HG03139 (cell line): ENCODE measurements around the gene OR10Z1.

Source experiments
- ATAC-seq: cut with Tn5 transposase; IDR thresholded peaks from one replicate; pipeline ENCODE4 v1.9.1; 2021; ENCODE audit not compliant: unreplicated experiment

The OR10Z1 gene, protein sequence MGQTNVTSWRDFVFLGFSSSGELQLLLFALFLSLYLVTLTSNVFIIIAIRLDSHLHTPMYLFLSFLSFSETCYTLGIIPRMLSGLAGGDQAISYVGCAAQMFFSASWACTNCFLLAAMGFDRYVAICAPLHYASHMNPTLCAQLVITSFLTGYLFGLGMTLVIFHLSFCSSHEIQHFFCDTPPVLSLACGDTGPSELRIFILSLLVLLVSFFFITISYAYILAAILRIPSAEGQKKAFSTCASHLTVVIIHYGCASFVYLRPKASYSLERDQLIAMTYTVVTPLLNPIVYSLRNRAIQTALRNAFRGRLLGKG

DNA sequence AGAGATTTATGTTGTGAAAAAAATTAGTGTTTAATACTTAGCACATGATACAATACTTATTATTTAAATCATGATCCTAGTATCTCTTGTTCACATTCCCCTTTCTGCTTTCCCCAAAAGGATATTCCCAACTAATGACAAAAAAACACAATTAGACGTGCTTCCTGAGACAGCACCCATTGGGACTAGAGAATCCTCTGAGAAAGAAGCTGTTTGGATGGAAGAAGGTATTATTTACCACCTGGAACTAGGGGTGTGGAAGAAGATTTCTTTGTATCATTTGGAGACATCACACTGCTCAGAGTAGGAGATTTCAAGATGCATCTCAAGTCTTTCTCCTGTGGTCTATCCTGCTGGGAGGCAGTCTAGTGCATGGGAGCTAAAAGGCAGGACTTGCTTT, at the start of gene OR10Z1:
TSS of gene OR10Z1 (plus strand) at position 301 of the 400 bp plus-strand sequence. CDS start 1,171 bp downstream, outside the sequence.
- ATAC-seq, result no peak

DNA sequence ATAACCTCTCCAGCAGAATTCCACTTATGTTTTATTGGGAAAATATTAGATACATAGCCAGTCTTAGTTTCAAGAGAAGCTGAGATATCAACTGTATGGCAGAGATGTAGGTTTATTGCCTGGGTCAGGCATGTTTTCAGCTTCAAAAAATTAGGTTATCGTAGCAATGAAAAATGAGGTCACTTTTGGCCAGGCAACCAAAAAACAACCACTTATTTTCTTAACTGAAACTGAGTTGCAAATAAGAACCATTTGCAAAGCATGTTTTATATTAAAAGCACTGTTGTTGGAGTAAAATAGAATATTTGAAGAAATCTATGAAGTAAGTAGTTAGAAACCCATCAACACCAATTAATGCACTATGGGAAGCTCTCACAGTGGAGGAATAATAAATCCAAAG, 45.4 kb upstream of the OR10Z1 start:
- ATAC-seq, result no peak

DNA sequence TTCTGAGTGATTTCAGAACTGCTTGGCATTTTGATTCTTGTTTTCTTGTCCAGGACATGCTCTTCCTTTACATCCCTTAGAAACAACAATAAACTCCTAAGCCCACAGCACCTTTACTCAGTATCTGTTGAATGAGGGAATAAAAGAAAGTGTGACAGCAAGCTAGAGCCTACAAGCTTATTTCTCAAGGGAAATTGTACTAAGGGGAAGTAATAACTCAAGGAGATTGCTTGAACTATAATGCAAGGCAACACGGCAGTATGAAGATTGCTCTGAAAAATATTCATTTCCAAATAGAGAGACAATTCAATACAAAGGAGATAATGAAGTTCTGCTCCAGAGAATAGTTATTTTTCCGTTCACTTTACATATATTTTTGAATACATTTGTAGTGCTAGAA, 41.2 kb upstream of the OR10Z1 start:
- no peak for ATAC-seq

DNA sequence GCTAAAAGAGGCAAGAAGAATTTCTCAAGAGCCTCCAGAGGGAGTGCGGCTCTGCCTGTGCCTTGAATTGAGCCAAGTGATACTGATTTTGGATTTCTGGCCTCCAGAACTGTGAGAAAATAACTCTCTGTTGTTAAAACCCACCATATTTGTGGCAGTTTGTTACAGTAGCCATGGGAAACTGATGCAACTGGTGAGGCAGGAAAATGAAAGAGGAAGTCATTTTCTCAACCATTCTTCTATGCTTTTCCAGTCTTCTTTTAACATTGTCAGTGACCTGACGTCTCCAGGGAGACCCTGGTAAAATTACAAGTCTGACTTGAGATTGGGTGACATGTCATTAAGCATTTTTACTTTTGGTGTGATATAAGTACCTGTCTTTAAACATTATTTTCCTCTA, 40.5 kb upstream of the OR10Z1 start:
- no peak for ATAC-seq

DNA sequence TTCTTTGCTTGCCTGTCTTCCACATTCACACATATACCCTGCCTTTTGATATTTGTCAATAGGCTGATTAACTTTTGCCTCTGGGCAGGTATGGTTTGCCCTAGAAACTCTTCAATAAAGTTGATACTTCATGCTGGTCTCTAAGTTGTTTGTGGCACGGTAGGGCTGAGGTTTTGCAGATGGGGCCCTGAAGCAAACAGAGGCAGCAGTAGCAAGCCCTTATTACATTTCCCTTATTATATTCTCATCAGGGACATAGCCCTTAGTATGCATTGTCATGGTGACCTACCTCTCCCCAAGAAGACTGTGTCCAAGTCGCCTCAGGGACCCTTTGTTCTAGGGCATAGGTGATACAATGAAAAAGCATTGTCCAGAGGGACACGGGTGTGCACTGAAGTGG, 34.6 kb upstream of the OR10Z1 start, which contains the start of gene OR6P1:
TSS of gene OR6P1 (minus strand) at position 101 of the 400 bp plus-strand sequence. CDS start 6,976 bp downstream, outside the sequence.
- ATAC-seq, result no peak

DNA sequence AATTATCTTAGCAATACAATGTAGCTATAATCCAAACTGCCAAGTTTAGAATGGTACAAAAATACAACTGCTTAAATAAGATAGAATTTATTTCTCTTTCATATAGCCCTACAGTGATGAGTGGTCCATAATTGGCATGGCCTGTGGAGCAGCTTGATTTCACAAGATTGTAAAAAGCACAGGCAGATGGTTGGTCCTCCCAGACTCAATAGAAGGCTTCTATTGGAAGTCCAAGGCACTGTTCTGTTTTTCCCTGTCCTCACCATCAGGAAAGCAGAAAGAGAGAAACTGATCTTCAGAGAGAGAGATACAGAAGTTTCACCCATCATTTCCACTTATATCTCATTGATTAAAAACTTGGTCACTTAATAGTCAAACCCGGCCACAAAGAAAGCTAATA, 32.8 kb upstream of the OR10Z1 start:
- no peak for ATAC-seq

DNA sequence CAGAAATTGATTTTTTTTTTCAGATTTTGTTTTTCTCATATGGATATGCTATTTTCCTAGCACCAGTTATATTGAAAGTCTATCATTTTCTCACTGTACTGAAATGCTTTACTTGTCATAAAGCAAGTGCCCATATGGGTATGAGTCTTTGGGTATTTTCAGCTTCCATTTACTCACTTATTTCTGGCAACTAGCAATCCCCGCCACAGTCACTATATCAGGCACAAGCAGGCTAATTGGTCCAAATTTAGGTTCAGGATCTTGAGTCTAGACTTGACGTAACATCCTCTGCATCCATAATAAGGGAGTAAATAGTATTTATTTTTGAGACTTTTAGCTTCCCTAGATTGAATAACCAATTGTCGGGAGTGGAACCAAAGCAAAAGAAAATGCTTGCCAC, 27.5 kb upstream of the OR10Z1 start:
- ATAC-seq, result no peak

DNA sequence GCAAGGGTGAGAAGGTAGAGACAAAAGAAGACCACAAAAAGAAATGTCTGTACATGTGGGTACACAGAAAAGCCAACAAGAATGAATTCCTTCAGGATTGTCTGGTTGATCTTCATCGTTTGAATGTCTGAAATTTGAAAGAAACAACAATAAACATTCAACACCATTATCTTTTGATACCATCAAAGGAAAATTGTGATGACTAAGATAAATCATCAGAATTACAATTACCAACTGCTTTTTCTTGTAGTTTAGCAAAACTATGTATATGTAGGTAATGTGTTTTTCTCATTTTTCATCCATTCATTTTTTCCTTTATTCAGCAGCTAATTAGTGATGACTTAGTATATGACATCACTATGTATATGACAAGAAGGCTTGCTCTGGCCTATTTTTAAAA, 25.3 kb upstream of the OR10Z1 start, which contains the start of gene OR10X1:
TSS of gene OR10X1 (minus strand) at position 167 of the 400 bp plus-strand sequence. CDS start at position 167, 0 bp downstream.
- ATAC-seq, result no peak

DNA sequence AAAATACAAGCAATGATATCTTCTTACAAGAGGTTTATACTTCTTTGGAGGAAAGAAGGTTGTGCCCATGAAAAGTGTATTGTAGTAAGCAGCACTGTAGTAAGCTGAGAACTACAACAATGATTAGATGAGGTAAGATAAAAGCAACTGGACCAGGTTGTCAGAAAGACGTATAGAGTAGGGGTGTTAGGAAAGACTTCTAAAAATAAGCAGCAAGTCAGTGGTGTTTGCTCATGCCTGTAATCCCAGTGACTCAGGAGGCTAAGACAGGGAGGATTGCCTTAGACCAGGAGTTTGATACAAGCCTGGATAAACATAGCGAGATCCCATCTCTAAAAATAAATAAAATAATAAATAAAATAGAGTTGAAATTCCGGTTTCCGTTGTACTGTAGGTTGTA, 21.1 kb upstream of the OR10Z1 start:
- no peak for ATAC-seq

DNA sequence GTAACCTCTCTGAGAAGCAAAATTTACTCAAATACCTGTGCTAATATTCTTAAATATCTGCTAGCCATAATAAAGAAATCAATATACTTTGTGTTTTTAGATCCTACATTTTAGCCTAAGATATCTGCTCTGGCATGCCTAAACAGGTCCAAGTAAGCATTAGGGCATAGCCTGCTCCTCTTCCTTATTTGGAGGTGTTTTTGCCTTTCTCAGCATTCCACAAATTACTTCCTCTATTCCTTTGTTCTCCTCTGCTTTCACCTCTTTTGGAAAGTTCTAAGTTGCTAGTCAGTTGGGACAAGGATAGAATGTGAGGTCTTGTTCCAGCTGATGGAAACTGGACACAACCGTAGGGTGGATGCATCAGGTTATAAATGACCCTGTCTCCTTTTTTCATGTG, 18.1 kb upstream of the OR10Z1 start:
- ATAC-seq, result no peak

DNA sequence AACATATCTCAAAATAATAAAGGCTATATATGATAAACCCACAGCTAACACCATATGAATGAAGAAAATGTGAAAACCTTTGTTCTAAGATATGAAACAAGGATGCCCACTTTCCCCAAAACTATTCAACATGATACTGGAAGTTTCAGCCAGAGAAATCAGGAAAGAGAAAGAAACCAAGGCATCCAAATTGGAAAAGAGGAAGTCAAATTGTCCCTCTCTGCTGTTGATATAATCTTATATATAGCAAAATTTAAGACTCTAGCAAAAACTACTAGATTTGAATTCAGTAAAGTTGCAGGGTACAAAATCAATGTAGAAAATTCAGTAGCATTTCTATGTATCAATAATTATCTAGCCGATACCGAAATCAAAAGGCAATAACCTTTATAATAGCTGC, 4.3 kb upstream of the OR10Z1 start:
- ATAC-seq, result no peak

DNA sequence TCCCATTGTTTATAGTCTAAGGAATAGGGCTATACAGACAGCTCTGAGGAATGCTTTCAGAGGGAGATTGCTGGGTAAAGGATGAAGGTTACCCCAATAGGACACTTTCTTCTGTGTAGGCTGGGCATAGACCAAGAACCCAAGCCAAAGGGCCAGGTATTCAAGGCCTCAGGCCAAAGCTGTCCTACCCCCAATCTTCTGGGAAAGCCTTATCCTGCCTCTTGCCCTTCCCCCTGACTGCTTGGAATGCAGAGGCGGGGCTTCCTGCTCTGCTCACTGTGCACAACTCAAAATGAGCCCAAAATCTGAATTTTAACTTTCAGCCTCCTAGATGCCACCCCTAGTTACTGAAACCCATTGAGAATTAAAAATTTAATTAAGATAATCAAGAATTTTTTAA, 2.2 kb downstream of the OR10Z1 start:
- no peak for ATAC-seq

DNA sequence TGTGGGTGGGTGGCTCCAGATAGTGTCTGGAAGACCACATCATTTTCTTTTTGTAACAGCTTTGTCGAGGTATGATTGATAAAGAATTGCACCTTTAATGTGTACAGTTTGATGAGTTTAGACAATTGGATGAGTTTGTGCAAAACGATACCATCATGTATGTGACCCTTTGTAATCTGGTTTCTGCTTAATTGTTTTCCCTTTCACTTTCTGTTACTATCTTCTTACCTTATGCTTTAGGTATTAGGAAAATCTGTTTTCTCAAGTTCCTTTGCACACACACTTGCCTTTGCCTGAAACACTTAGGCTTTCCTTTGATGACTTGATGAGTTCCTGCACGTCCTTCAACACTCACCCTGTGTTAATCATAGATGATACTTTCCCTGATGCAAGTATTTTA, 6.8 kb downstream of the OR10Z1 start:
- no peak for ATAC-seq

DNA sequence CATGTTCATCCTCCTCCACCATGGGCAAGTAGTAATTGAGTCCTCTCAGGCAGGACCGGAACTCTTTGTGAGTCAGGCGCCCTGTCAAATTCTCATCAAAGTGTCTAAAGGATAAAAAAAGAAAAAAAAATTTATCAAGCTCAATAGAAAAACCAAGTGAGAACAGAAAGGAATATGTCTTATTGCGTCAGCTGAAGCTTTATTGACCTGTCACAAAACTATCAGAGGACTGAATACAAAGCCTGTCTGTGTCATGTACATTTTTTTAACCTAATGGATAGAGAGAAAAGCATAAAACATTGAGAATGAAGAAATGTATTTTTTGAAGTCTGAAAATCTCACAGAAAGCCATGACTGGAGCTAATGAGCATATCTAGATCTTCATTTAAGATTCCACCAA, 8.7 kb downstream of the OR10Z1 start:
- ATAC-seq, result no peak

DNA sequence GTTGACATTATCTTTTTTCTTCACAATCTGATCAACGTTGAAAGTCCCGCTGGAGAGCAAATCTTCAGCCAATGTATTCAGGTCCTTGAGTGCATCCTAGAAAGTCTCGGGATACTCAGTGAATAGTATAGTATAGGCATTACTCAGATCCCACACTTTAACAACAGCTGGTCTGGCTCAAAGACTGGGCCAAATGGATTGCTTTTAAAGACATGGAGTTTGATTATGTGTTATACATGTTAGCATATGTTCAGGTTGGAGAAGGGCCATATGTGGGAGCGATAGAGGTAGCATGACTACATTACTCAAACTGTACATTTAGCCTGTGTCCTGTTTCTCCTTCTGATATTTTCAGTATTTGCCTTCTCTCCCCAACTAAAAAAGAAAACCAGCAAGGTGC, 33.1 kb downstream of the OR10Z1 start:
- no peak for ATAC-seq

DNA sequence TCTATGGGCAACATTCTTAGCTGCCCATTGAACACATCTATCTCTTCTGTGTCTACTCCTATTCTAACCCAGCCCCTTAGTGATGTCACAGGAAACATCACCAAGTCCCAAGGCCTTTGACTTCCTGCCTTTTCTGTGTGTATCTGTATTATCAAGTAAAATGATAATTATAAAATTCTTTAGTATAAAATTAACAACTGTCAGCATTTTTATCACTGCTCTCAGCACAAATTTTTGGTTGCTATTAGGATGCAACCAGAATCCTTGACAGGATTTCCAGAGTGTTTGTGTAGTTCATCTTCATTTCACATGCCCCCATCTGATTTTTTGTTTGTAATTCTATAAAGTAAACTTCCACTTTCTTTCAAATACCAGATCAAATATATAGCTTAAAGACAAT, 33.8 kb downstream of the OR10Z1 start:
- no peak for ATAC-seq

DNA sequence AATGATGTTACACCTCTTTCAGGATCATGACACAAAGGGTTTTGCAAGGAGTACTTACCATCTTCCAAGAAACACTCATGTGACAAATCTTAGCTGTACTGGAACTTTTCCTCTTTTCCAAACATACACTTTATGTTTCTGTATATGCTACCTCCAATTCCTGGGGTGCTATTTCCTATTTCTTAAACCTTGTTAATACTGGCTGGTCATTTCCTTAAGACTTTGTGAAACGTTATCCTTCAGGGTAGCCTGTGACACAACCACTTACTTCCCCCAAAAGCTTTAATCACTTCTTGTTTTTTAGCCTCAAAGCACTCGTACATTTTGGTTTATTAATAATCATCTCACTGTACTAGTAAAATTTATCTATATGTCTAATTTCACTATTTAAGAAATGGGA, 39.4 kb downstream of the OR10Z1 start:
- ATAC-seq, result no peak

DNA sequence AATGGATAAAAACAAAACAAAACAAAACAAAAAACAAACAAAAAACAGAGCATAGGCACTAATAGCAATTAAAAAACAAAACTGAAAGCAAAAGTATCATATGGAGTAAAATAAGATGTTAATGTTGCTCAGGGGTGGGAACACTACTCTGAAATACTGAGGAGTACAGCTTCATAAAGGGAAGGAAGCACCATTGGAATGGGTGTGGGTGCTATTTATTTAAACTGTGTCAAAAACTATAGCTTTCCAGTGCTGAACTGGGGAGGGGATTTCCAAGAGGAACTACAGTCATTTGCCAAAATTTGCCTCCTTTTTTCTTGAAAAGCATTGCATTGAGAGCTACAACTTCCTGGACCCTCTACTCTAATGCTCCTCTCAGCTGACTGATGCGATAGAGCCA, 41.4 kb downstream of the OR10Z1 start:
- no peak for ATAC-seq

DNA sequence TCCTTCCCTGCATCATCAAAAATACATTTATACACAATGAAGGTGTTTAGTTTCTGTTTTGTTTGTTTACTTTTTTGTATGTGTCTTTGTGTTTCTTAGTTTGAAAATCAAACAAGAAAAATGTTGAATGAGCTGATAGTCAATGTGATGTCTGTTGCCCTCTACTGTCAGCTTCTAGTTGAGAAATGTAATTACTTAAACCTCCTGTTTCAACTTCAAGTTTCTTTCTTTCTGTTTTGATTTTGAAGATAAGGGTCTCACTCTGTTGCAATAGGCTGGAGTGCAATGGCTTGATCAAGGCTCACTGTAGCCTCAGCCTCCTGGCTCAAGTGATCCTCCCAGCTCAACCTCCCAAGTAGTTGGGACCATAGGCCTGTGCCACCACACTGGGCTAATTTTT, 44.0 kb downstream of the OR10Z1 start:
- ATAC-seq, result no peak

DNA sequence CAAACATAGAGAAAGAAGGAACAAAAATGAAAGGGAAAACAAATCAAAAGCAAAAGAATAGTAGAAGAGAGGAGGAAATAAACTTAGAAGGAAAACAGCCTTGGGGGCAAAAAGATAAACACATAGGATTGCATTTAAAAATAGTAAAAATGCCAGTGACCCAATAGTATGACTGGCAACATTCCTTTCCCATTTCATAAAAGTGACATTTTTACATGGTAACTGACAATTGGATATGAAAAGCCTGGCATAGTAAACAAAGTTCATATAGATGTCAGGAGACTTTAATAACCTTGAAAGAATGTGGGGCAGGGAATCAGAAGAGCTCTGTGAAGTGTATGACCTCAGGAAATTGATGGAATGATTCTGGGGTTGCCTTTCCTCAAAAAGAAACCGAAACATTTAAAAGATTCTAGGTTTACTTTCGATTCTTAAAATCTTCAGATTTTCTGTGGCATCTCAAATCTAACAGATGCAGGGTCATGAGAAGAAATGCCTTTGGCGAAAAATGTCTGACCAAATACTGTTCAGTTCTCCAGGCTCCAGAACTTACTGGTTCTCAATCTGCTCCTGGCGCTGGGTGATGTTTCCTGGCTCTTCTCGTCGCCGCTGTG, 47.8 kb downstream of the OR10Z1 start:
- no peak for ATAC-seq

DNA sequence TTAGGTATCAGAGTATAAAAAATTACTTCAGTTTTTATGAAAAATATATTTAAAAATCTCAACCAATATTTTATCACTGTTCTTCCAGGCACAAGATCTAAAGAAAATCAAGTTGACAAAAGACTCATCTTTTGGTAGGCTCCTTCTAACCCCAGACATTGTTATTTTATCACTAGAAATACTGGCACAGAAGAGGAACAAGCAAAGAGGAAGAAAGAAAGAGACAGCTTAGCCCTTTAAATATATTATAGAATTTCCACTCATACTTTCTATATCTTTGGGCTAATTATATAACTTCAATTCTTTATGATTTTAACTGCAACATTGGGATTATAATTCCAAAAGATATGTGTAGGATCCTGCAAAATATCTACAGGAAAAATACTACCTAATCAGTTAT, 49.0 kb downstream of the OR10Z1 start:
- no peak for ATAC-seq

DNA sequence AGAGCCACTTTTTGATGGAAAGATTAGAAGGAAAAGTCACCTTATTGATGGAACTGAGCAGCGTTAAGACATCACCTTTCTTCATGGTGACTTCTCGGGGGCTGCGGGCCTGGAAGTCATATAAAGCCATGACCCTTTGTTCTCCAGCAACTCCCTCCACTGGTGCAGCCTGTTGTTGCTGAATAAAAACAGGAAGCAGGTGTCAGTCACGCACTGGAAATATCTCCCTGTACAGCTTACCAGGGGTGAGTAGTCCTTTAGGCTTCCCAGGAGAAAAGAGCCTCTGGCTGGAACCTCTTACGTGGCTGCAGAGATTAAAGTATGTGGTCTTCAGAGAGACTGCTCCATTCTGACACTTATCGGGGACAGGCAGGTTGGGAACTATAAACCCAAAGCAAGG, 49.5 kb downstream of the OR10Z1 start:
- no peak for ATAC-seq
